OCI-LY7 (cell line): ENCODE results near the gene CSRNP3. TPM values are rescaled to one million over a fixed set of nuclear protein-coding genes. Genes with fewer than 3 reads are reported as not detected.
A peak's percentile ranks its signal among the peaks of the same experiment; 100 is the strongest.

Experiments
- BruUV-seq: library from RNA; stranded (reverse); fragments of 400-500 nt; replicated peaks from 2 replicates; lab custom pipeline; 2021; lab: Mats Ljungman, UMichigan
- CTCF ChIA-PET: fragments of 300-600 bp; sonication (Branson Sonifier 250); formaldehyde crosslinking; loops from one replicate; lab custom pipeline; 2022; ENCODE audit warnings: antibody characterized with exemption; ENCODE audit not compliant: unreplicated experiment; lab: Charles Lee
- POLR2A ChIA-PET: fragments of 300-600 bp; sonication (Branson Sonifier 250); formaldehyde crosslinking; loops from one replicate; lab custom pipeline; 2022; ENCODE audit warnings: antibody characterized with exemption; lab: Charles Lee
- DNase-seq: peaks from one replicate; pipeline ENCODE4 v3.0.0-alpha.2; 2015; ENCODE audit warnings: low spot score
- H2AFZ ChIP-seq: fragments of 200-600 bp; sonication (generic), shearing (Covaris generic); 2 replicates; pipeline ENCODE4 v1.6.1; 2014; ENCODE audit warnings: mild to moderate bottlenecking, antibody characterized with exemption, low read length, moderate library complexity
- H3K27ac ChIP-seq: fragments of 200-600 bp; sonication (generic); 2 replicates; pipeline ENCODE4 v1.5.1; 2014; ENCODE audit warnings: mixed run types, low read depth, mild to moderate bottlenecking, moderate library complexity, low read length, inconsistent platforms; ENCODE audit not compliant: poor library complexity, severe bottlenecking
- H3K36me3 ChIP-seq: fragments of 200-600 bp; sonication (generic); 2 replicates; pipeline ENCODE4 v1.6.1; 2014; ENCODE audit warnings: mild to moderate bottlenecking, antibody characterized with exemption, low read length, moderate library complexity, mixed read lengths; ENCODE audit not compliant: insufficient read depth
- H3K4me1 ChIP-seq: fragments of 200-600 bp; sonication (generic); 2 replicates; pipeline ENCODE4 v1.5.1; 2014; ENCODE audit warnings: mild to moderate bottlenecking, low read length; ENCODE audit not compliant: insufficient read depth, poor library complexity, severe bottlenecking
- H3K4me2 ChIP-seq: fragments of 200-600 bp; sonication (generic); 2 replicates; pipeline ENCODE4 v1.6.1; 2014; ENCODE audit warnings: mild to moderate bottlenecking, low read length
- H3K4me3 ChIP-seq: fragments of 200-600 bp; sonication (generic); 2 replicates; pipeline ENCODE4 v1.5.1; 2014; ENCODE audit warnings: mild to moderate bottlenecking, low read depth, low read length; ENCODE audit not compliant: poor library complexity, severe bottlenecking
- H3K79me2 ChIP-seq: fragments of 200-600 bp; sonication (generic); 2 replicates; pipeline ENCODE4 v1.6.1; 2016; ENCODE audit warnings: low read depth, mild to moderate bottlenecking, low read length, moderate library complexity, mixed read lengths; ENCODE audit not compliant: insufficient read depth
- H3K9me2 ChIP-seq: fragments of 200-600 bp; sonication (generic); 2 replicates; pipeline ENCODE4 v1.6.1; 2016; ENCODE audit warnings: mild to moderate bottlenecking, low read length, mixed read lengths; ENCODE audit not compliant: insufficient read depth
- H3K9me3 ChIP-seq: fragments of 200-600 bp; sonication (generic); 2 replicates; pipeline ENCODE4 v1.6.1; 2014; ENCODE audit warnings: mild to moderate bottlenecking, mixed run types, low read length, mixed read lengths
- H4K20me1 ChIP-seq: fragments of 200-600 bp; sonication (generic); 2 replicates; pipeline ENCODE4 v1.6.1; 2014; ENCODE audit warnings: mild to moderate bottlenecking, antibody characterized with exemption, low read length, moderate library complexity, mixed read lengths; ENCODE audit not compliant: insufficient read depth
- EZH2phosphoT487 ChIP-seq: fragments of 200-600 bp; sonication (generic); IDR thresholded peaks from 2 replicates; pipeline ENCODE4 v1.6.1; 2018; ENCODE audit warnings: low read depth, borderline replicate concordance, mild to moderate bottlenecking, mixed run types, antibody characterized with exemption, low read length, moderate library complexity, mixed read lengths
- intact Hi-C: fragments of 100-400 bp; cut with micrococcal nuclease; formaldehyde crosslinking; loops from one replicate; pipeline ENCODE4 v1.10.0; 2022; ENCODE audit not compliant: unreplicated experiment
- total RNA-seq, 2 experiments: library from RNA; depleted of rRNA in 1 of 2; stranded (reverse); fragments of >200 nt in 1 of 2; shearing (Covaris generic) in 1 of 2; gene quantifications; 2 replicates each; pipeline ENCODE4 v1.2.3, GENCODE V29; 2014 to 2022
- TF ChIP-seq, protein P1 (sequence below): fragments of 200-600 bp; sonication (generic); conservative IDR thresholded peaks from 2 replicates; pipeline ENCODE4 v1.5.1; 2014; ENCODE audit warnings: mild to moderate bottlenecking, antibody characterized with exemption, low read length, moderate library complexity, mixed read lengths

The CSRNP3 gene
- total RNA-seq, 2 experiments from 2014 or later = 0.44 to 1.4 TPM

DNA sequence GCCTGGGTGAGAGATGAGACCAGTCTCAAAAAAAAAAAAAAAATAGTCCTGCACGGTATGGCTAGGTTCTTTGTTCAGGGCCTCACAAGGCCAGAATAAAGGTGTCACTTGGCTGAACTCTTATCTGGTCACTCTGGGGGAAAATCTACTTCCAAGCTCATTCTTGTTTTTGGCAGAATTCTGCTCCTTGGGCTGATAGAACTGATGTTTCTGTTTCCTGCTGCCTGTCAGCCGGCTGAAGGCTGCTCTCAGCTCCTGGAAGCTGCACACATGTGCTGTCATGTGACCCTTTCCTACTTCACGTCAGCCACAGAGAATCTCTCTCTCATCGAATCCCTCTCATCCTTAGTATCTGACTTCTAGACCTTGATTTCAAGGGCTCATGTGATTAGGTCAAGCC, 10.4 kb downstream of the CSRNP3 start:
- Histone ChIP-seq H3K79me2 (no peaks in the 10 kb centered on the region), H4K20me1 (no peaks in the 10 kb centered on the region), H3K4me2 (no peak overlapping the region), H3K4me1 (no peaks in the 10 kb centered on the region), H2AFZ (no peak overlapping the region), H3K9me3 (no peaks in the 10 kb centered on the region), H3K9me2 (no peaks in the 10 kb centered on the region), H3K4me3 (no peak overlapping the region), H3K36me3 (no peaks in the 10 kb centered on the region), H3K27ac (no peak overlapping the region)
- CTCF ChIA-PET = no interaction called here
- no peak for DNase-seq
- POLR2A ChIA-PET = interaction anchor here (0.8 to 1.2 kb wide), 3 partner anchors 22 to 61 kb away, joined by 3 read pairs; no protein-coding TSS in a partner anchor
- TF ChIP-seq, protein P1, sequence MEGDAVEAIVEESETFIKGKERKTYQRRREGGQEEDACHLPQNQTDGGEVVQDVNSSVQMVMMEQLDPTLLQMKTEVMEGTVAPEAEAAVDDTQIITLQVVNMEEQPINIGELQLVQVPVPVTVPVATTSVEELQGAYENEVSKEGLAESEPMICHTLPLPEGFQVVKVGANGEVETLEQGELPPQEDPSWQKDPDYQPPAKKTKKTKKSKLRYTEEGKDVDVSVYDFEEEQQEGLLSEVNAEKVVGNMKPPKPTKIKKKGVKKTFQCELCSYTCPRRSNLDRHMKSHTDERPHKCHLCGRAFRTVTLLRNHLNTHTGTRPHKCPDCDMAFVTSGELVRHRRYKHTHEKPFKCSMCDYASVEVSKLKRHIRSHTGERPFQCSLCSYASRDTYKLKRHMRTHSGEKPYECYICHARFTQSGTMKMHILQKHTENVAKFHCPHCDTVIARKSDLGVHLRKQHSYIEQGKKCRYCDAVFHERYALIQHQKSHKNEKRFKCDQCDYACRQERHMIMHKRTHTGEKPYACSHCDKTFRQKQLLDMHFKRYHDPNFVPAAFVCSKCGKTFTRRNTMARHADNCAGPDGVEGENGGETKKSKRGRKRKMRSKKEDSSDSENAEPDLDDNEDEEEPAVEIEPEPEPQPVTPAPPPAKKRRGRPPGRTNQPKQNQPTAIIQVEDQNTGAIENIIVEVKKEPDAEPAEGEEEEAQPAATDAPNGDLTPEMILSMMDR = no peak
- intact Hi-C loops = no loop called here
- BruUV-seq = no TSS peak

DNA sequence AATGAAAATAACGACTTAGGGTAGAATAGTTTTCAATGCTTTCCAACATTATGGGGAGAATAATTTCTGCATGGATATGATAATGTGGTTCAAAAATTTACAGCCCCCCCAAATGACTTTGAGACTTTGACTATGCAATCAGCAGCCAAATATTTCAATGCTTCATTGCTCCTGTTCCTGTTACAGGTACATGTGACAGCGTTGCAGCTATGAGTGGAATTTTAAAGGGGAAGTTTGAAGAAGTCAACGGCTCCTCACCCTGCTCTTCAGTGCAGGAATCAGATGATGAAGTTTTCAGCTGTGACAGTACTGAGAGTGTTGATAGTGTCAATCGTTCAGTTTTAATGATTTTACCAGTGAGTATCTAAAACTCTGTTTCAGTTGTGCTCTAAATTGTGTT, 25.1 kb downstream of the CSRNP3 start:
- POLR2A ChIA-PET = no interaction called here
- Histone ChIP-seq H3K79me2 (no peaks in the 10 kb centered on the region), H3K36me3 (no peaks in the 10 kb centered on the region), H3K9me3 (no peaks in the 10 kb centered on the region), H3K4me3 (no peak overlapping the region), H4K20me1 (no peaks in the 10 kb centered on the region), H3K9me2 (no peaks in the 10 kb centered on the region), H3K4me2 (no peak overlapping the region), H2AFZ (no peak overlapping the region), H3K4me1 (no peaks in the 10 kb centered on the region), H3K27ac (no peak overlapping the region)
- TF ChIP-seq EZH2phosphoT487 = no peak
- TF ChIP-seq, protein P1 = no peak
- BruUV-seq = no TSS peak
- CTCF ChIA-PET = no interaction called here
- no peak for DNase-seq
- intact Hi-C loops = no loop called here

DNA sequence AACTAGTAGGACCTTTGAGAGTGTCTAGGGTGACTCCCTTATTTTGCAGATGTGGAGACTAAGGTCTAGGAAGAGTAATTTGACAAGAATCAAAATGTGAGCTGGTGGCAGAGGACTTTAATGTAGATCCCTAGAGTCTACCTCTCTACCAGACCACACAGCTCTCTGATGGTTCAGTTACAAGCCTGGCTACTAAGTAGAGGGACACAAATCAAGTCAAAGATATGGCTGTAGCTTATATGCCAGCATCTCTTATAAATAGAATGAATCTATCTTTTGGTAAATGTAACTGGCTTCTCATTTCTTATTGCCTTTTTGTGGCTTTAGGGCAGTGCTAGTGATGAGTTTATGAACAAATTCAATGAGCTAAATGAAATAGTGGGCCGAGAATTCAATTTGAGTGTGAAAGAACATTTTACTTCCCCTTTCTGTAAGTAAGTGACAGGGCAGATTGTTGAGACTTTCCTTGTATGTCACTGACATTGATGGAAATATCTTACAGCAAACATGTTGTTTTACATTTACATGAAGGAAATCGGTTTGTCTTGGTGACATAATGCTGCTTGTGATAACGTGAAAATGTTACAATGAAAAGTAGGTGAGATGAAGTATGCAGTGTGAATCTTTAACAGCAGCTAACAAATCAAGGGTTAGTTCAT, 28.3 kb downstream of the CSRNP3 start:
- no peak overlapping the region for H3K27ac ChIP-seq
- TF ChIP-seq, protein P1 = no peak
- no peak for TF ChIP-seq EZH2phosphoT487
- H3K79me2 ChIP-seq = no peaks in the 10 kb centered on the region
- H3K36me3 ChIP-seq = no peaks in the 10 kb centered on the region
- no peak overlapping the region for H3K4me3 ChIP-seq
- no peaks in the 10 kb centered on the region for H4K20me1 ChIP-seq
- CTCF ChIA-PET = no interaction called here
- intact Hi-C loops = no loop called here
- H2AFZ ChIP-seq = no peak overlapping the region
- H3K9me3 ChIP-seq = no peaks in the 10 kb centered on the region
- H3K9me2 ChIP-seq = no peaks in the 10 kb centered on the region
- H3K4me2 ChIP-seq = no peak overlapping the region
- POLR2A ChIA-PET = interaction anchor here (0.5 to 0.8 kb wide), 4 partner anchors 13 to 1900 kb away, joined by 3 to 4 read pairs (median 3); no protein-coding TSS in a partner anchor
- peak; percentile 2 for DNase-seq
- BruUV-seq = no TSS peak
- H3K4me1 ChIP-seq = no peaks in the 10 kb centered on the region
